Measurements from ENCODE around the gene C17orf113.

Gene C17orf113

DNA sequence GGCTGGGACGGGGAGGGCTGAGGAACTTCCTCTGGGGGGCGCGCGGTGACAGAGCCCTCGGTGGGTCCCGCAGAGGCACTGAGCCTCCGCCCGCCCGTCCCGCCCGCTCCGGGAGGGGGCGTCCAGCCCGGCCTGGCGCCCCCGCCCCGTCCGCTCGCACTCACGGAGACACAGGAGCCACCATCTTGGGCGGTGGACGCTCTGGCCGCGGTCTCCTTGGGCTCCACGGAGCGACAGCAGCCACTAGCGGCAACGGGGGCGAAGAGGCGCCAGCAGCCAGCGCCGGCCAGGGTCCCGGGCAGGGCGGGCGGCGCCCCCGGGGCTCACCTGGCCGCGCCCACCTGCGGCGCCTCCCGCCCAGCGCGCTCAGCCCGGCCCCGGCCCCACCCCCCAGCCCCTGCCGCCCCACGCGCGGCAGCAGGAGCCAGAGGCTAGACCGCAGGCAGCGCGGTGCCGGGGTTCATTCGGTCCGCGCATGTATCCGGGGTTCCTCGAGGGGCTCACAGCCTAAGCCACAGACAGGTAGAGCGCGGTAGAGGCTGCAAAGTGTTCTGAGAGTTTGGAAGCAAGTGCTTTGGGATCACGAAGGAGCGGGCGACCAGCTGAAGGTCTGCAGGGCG, at the start of gene C17orf113:
Gene C17orf113, minus strand, starts transcription at position 209 of the 620 bp plus-strand sequence. CDS start 7,225 bp downstream, outside the sequence.
- no peak for DNase-seq

DNA sequence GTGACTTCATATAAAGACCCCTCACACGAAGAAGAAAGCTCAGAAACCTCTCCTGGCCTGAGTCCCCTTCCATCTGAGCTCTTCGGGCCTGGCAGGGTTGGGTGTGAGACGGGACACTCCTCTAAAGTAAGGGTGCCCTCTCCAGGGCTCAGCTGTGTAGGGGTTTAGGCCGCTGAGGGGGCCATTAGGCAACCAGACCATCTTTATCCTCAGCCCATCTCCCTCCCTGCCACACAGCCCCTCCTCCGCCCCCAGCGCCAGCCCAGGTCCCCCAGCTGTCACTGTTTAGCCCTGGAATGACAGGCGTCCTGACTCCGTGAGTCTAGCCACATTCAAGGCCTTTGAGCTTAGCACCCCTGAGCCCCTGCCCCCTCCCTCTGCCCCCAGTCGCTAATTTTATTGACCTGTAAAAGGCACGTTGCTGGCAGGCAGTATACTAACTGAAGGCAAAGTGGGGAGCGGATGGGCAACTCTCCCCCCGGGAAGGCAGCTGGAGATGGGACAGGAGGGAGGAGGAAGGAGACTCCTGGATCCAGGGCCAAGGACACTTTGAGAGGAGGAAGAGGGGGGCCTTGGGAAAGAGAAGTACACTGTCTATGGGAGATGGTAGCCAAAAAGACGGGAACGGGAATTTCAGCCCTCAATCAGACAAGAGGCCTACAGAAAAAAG, 48.5 kb upstream of the C17orf113 start:
- DNase-seq: no peak

DNA sequence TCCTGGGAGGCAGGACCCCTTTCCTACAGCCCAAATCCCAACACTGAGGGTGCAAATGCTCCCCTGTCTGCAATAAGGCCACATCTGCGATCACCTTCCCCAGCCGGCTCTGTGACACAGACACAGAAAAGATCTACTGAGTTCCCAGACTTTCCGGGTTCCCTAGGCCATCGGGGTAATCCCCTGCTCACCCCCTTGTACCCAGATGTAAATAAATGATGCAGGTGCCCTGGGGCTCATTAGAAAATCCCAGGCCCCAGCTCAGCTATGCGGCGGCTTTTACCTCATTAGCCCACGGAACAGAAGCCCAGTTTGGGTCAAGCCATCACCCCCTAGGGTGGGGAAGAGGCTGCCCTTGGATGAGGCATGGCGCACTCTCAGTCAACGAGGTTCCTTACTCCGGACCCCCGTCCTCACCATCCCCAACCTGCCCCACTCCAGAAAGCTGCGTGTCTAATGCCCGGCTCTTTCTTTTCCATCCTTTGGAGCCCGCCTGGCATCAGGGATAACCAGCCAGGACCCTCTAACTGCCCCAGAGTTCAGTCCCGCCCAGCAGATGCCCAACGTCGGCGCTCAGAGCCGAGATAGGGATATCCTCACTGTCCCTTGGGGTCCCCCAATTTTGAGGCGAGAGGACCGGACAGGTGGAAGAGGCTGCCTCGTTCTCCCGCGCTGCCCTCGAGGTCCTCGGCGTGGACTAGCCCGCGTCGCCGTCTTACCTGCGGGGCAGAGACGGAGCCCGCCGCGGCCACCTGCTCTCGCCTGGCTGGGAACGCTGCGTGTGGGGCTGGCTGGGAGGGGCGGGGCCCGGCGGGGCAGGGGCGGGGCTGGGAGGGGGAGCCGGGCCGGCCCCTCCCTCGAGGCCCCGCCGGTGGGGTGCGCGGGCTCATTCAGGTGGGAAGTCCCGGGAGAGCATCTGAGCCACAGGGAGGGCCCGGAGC, 47.6 kb upstream of the C17orf113 start, which contains the start of gene ZNF385C:
Gene ZNF385C, minus strand, starts transcription at position 783 of the 941 bp plus-strand sequence. CDS start 35,417 bp downstream, outside the sequence.
- no peak for DNase-seq

DNA sequence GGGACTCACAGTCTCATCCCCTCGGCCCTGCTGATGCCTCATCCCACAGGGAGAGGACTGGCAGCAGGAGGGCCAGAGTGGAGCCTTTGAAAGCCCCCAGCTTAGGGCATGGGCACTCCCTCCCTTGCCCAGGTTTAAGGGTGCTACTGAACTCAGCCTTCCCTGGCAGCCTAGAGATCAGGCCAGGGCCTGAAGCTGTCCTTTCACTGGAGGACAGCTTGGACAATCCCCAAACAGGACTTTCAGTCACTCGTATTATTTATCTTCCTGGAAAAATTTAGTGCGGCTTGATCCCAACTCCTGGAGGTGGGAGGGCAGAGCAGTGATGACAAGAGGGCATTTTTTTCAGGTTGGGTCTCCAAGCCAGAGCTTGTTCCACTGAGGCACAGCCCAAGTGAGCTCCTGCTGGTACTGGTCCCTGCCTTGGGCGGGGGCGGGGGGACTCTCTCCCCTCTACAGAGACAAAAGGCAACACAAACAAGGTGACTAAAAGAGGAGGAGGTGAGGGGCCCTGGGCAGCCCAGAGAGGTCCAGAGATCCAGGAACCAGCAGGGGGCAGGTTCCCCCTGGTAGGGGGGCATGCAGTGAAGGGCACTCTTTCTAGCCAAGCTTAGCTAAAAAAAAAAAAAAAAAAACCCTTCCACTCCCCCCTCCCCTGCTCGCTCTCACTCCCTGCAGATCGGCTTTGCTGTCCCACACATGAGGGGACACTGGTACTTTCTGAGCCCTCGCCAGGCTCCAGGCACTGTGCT, 46.1 kb upstream of the C17orf113 start:
- no peak for DNase-seq

DNA sequence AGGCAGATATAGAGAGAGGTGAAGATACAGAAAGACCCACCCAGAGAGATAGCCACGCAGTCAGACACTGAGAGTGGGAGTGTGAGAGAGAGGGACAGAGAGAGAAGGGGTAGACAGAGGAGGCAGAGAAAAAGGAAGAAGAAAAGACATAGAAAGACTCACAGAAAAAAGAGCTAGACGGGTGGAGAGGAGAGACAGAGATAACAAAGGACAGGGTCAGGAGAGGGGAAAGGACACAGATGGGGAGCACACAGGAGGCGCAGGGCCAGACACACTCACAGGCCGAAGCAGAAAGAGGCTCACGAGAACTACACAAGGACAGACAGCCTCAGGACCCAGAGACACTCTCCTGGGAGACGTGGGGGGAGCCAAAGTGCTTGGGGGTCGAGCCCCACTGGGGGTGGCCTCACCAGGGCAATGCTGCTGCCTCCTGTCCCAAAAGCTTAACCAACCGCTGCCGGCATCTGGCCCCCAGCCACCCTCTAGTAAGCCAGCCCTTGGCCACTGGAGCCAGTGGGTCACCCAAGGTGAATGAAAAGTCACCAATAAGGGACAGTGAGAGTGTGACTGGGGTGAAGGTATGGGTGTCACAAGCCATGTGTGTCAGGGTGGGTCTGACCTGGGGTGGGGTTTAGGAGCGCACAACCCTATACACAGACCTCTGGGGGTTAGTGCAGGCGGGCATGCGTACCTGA, 44.1 kb upstream of the C17orf113 start:
- no peak for DNase-seq

DNA sequence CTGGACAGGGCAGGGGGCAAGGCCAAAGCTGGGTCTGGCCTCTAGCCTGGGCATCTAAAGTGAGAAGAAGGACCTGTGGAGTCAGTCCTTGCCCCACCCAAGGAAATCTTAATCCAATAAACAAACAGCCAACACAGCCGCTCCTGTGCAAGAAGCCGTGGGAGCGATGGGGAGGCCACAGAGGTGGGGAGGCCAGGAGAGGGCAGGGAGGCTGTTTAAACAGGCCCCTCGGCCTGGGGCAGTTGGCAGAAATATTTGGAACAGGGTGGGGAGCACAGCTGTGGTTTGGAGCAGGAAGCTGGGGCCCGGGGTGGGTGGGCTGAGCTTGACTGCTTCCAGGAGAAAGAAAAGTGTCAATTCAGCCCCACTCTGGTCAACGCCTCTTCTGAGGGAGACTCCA, 42.5 kb upstream of the C17orf113 start:
- DNase-seq: no peak

DNA sequence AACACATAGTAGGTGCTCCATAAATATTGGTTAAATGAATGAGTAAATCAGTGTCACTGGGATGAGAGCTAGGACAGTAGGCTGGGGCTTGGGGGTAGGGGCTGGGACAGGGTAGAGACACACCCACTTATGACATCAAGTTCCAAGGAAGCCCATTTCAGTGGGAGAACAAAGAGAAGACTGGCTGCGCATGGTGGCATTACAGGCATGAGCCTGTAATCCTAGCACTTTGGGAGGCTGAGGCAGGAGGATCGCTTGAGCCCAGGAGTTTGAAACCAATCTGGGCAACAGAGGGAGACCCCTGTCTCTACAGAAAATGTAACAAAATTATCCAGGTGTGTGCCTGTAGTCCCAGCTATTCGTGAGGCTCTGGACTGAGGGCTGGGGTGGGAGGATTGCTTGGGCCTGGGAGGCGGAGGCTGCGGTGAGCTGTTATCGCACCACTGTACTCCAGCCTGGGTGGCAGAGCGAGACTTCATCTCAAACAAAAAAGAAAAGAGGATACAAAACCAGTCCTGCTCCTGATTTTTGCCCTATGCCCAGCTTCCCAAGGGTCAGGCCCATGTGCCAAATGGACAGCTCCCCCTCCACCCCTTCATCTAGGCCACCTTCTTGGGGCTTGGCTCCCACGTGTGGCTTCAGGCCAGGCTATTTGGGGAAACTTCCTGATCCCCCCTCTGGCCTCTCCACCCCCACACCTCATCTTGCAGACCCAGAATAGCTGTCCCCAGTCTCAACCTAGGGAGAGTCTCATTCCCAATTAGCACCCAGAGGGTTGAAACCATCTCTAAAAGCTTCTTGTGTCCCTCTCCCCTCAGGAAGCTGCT, 40.8 kb upstream of the C17orf113 start:
- DNase-seq: no peak

DNA sequence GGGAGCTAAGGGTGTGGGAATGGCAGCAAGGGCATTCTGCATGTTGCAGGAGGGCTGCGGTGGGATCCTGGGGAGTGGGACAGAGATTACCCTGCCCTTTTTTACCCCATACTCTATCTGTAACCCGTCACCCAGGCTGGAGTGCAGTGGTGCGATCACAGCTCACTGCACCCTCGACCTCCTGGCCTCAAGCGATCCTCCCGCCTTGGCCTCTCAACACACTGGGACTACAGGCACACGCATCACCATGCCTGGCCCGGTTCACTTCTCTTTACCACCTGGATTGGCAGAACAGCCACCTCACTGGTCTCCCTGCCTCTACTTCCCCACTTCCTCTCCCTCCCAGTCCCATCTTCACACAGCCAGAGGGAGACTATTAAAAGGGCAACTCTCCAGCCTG, 38.3 kb upstream of the C17orf113 start:
- DNase-seq: no peak

DNA sequence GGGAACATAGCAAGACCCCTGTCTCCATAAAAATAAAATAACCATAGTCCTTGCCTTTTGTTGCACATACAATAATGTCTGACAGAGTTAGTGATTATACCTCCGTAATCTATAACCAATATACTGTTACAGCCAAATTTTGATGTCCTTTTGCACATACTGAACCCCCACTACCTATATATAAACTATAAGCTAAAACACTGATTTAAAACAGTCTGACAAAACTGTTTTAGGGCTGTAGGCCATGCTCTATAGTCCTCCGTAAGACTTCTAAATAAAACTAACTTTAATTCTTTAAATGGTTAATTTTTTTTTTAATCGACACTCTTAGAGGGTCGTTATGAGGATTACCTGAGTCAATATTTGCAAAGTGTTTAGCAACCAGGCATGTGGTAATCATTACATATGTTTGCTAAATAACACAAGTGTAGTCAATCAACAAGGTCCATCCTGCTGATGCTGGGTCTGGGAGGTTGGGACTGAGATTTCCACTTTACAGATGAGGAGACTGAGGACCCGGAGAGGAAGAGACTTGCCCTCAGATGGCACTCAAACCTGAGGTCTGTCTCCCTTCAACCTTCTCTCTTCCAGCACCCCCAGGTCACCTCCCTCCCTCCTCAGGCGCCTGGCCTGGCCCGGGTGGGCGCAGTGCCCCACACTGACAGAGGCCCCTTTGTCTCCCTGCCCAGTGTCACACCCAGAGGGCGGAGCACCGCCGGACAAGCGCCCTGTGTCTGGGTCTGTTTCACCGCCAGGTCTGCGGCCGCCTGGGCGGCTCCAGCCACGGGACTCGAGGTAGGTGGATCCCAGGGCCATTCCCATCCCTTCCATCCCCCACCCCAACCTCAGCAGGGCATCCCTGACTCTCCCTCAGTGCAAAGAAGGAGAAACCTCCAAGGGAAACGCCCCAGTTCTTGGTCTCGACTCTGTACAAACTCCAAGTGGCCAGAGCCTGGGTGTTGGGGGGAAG, 37.6 kb upstream of the C17orf113 start:
- DNase-seq: no peak

DNA sequence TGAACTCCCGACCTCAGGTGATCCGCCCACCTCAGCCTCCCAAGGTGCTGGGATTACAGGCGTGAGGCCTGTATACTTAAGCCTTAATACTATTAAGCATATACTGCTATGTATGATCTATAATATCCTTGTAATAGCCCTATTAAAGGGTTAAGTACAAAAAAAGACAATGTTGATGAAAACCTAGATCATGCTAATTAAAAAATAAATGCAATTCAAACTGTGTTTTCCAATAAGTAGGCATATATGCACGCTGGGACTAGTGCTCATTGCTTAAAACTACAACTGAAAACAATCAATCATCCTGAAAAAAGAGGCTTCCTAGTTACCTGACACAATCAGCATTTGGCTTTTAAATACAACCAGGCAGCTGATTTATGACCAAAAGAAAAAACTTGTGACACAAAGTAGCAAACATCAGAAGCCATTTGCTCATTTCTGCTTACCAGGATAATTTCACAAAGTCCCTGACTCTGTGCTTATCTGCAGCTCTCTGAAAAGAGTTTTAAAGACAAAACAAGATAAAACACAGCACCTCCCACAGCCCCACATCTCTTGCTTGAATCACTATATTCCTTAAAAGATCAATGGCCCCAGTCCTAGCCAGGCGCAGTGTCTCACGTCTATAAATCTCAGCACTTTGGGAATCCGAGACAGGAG, 36.8 kb upstream of the C17orf113 start:
- no peak for DNase-seq

DNA sequence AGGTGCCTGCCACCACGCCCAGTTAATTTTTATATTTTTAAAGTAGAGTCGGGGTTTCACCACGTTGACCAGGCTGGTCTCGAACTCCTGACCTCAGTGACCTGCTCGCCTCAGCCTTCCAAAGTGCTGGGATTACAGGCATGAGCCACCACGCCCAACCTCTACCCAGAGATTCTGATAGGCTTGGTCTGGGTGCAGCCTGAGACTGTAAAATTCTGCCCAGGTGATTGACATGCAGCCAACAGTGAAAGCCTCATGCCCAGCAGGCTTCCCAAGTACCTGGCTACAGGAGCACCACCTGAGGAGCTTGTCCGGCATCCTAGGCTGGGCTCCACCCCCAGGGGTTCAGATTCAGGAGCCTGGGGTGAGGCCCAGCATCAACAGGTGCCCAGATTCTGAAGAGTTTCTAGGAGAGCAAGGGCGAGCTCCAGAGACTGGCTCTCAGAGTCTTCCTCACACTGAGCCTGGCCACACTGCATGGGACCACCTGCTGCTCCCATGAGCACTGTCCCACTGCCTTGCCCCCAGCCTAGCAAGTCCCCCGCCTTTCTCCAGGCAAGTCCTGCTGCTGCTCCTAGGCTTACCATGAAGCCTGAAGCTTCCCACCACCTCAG, 31.2 kb upstream of the C17orf113 start:
- no peak for DNase-seq

DNA sequence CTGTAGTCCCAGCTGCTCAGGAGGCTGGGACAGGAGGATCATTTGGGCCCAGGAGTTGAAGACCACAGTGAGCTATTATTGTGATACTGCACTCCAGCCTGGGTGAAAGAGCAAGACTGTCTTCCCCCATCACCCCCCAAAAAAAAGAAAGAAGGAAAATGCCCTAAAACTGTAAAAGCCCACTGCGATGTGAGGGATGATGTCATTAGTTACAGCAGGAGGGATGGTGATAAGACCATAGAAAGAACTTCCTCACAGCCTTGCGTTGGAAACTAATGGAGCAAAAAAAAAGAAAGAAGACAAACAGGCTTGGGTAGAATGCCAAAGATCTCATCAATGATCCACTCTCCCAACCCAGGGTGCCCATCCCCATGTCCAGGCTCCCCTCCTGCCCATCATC, 29.1 kb upstream of the C17orf113 start:
- DNase-seq: no peak

DNA sequence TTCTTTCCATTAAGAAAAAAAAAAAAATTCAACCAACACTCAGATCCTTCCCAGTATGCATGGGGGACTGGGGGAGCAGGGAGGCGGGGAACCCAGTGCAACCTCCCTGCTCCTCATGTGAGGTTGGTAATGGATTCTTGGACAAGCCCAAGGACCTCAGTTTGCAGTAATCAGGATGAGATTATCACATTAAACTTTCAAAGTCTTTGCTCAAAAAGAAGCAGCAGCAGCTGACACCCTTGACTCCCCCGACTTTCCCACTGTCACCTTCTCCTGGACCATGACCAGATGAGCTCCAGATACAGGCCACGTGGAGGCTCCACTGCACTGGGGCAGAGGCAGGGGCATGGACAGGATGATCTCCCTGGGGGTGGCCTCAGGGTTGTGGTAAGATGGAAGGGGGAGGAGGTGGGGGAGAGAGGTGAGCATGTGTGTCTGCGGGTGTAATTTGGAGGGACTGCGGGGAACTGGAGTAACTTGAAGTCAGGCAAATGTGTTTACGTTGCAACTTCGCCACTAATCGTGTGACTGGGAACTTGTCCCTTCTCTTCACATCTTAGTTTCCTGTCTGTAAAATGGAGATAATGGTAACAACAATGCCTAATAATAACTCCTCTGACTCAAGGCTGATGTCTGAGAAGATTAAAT, 28.1 kb upstream of the C17orf113 start:
- no peak for DNase-seq

DNA sequence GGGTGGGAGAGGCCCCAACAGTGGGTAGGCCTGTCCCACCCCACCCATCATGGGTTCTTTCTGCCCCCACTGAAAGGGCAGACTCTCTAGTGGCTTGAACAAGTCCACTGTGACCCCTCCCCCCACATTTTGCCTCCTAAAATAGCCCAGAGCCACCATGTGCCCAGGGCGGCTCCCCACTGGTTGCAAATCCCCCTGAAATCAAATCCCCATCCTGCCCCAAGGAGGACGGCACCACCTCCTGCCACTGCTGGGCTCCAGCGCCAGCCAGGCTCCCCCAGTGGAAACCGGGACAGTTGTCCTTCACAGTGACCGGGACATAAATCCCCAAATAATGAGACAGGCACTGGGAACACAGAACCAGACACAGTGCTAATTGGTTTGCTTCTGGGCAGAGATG, 27.4 kb upstream of the C17orf113 start:
- no peak for DNase-seq

DNA sequence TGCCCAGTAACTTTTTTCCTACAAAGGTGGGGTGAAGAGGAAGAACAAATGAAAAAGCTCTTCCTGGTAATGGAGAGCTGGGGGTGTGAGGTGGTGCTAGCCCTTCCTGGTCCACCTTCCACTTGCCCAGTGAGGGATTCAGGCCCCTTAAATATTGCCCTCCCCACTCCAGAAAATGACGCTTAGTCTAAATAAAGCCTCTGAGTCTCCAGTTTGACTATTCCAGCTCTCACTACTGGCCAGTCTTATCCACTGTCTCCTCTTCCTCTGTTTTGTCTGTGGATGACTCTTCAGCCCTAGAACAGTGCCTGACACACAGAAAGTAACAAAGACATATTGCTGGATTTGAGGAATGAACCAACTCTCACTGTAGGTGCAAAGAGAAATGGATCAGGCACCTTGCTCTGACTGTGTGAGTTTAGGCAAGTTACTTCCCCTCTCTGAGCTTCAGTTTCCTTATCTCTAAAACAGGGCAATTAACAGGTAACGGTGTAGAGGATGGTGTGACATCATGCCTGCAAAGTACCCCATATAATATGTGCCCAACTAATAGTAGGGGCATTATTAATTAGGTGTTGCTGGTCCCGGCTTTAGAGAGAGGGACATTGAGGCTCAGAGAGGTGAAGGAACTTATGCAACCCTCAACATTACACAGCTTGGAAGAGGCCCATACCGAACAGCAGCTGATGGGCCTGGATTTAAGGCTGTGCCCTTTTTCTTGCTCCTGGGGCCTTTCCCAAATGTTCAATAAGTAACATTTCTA, 26.6 kb upstream of the C17orf113 start:
- DNase-seq: no peak

DNA sequence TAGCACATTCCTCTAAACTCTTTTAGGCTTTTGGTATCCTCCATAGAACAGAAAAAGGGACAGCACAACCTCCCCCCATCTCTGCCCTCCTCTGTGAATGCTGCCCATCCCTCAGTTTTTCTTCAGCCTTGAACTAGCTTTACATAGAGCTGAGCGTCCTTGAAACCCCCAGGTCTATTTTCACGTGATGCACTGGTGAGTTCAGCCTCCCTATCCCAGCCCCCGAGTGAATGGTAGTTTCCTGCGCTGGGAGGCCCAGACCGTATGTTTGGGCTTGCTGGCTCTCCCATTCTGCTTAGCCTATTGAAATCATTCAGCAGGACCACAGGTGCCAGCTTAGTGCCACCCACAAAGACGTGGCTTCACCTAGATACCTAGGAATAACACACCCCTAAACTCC, 25.4 kb upstream of the C17orf113 start:
- no peak for DNase-seq

DNA sequence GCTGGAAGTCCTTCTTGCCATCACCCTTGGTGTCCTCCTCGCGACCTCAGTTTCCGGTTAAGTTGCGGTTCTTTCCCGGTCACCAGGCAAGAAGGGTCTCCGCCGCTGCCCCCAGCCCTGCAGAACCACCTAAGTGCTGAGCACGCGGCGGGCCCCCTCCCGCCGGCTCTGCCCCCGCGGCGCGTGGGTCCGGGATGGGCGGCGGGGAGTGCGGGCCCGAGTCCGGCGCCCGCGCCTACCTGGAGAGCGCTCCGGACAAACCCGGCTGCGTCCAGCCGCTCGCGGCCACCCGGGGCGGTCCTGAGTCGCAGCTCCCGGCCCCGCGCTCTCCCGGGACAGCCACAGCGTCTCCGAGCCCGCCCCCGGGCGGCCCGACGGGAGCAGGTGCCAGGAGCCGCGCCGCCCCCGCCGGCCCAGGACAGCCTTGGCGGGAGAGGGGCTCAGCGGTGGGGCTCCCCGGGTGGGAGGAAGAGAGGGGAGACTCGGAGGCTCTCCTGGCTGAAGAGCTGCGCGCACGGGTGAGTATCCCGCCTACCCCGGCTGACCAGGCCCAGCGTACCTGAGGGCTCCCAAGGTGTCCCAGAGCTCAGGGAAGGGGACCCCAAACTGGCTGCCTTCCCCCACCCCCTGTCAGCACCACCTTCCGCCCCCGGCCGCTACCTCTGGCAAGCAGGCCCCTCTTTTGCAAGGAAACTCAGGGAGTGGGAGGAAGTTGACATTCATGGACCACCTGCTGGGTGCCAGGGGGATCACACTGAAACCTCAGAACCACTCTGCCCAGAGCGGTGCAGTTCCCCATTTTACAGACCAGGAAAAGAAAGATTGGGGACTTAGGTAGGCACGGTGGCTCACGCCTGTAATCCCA, 22.2 kb upstream of the C17orf113 start:
- no peak for DNase-seq
